Measurements from ENCODE around the gene IGDCC3. TPM values are rescaled to one million over a fixed set of nuclear protein-coding genes. Genes with fewer than 3 reads are reported as not detected.

The IGDCC3 gene
- total and polyA plus RNA-seq, 2 of the 8 experiments (the other 6 are each of a cell fraction or from before 2014, with no cell fraction given), result 26.8 to 45.7 TPM

DNA sequence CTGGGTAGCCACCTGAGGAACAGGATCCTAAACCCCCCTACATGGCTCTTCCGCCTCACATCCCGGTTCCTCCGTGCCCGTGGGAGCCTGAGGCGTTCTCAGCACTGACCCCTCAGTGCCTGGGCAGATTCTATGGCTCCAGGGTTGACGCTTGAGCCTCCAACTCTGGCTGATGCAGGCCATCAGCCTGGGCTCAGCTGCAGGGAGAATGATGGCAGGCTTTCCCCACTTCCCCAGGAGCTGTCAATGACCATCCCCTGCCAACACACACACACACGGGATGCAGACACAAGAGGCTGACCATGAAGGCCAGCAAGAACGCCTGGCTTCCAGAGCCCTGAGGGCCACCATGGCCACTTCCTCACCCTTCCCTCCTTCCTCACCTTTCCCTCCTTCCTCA lies 15.8 kb upstream of the IGDCC3 start (continued):
- TF ChIP-seq, protein P1, sequence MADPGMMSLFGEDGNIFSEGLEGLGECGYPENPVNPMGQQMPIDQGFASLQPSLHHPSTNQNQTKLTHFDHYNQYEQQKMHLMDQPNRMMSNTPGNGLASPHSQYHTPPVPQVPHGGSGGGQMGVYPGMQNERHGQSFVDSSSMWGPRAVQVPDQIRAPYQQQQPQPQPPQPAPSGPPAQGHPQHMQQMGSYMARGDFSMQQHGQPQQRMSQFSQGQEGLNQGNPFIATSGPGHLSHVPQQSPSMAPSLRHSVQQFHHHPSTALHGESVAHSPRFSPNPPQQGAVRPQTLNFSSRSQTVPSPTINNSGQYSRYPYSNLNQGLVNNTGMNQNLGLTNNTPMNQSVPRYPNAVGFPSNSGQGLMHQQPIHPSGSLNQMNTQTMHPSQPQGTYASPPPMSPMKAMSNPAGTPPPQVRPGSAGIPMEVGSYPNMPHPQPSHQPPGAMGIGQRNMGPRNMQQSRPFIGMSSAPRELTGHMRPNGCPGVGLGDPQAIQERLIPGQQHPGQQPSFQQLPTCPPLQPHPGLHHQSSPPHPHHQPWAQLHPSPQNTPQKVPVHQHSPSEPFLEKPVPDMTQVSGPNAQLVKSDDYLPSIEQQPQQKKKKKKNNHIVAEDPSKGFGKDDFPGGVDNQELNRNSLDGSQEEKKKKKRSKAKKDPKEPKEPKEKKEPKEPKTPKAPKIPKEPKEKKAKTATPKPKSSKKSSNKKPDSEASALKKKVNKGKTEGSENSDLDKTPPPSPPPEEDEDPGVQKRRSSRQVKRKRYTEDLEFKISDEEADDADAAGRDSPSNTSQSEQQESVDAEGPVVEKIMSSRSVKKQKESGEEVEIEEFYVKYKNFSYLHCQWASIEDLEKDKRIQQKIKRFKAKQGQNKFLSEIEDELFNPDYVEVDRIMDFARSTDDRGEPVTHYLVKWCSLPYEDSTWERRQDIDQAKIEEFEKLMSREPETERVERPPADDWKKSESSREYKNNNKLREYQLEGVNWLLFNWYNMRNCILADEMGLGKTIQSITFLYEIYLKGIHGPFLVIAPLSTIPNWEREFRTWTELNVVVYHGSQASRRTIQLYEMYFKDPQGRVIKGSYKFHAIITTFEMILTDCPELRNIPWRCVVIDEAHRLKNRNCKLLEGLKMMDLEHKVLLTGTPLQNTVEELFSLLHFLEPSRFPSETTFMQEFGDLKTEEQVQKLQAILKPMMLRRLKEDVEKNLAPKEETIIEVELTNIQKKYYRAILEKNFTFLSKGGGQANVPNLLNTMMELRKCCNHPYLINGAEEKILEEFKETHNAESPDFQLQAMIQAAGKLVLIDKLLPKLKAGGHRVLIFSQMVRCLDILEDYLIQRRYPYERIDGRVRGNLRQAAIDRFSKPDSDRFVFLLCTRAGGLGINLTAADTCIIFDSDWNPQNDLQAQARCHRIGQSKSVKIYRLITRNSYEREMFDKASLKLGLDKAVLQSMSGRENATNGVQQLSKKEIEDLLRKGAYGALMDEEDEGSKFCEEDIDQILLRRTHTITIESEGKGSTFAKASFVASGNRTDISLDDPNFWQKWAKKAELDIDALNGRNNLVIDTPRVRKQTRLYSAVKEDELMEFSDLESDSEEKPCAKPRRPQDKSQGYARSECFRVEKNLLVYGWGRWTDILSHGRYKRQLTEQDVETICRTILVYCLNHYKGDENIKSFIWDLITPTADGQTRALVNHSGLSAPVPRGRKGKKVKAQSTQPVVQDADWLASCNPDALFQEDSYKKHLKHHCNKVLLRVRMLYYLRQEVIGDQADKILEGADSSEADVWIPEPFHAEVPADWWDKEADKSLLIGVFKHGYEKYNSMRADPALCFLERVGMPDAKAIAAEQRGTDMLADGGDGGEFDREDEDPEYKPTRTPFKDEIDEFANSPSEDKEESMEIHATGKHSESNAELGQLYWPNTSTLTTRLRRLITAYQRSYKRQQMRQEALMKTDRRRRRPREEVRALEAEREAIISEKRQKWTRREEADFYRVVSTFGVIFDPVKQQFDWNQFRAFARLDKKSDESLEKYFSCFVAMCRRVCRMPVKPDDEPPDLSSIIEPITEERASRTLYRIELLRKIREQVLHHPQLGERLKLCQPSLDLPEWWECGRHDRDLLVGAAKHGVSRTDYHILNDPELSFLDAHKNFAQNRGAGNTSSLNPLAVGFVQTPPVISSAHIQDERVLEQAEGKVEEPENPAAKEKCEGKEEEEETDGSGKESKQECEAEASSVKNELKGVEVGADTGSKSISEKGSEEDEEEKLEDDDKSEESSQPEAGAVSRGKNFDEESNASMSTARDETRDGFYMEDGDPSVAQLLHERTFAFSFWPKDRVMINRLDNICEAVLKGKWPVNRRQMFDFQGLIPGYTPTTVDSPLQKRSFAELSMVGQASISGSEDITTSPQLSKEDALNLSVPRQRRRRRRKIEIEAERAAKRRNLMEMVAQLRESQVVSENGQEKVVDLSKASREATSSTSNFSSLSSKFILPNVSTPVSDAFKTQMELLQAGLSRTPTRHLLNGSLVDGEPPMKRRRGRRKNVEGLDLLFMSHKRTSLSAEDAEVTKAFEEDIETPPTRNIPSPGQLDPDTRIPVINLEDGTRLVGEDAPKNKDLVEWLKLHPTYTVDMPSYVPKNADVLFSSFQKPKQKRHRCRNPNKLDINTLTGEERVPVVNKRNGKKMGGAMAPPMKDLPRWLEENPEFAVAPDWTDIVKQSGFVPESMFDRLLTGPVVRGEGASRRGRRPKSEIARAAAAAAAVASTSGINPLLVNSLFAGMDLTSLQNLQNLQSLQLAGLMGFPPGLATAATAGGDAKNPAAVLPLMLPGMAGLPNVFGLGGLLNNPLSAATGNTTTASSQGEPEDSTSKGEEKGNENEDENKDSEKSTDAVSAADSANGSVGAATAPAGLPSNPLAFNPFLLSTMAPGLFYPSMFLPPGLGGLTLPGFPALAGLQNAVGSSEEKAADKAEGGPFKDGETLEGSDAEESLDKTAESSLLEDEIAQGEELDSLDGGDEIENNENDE (IDR thresholded peaks at IDR 0.05; ENCODE audit: insufficient replicate concordance, low read length), result no peak
- TF ChIP-seq HDAC2 (IDR thresholded peaks at IDR 0.05; ENCODE audit: borderline replicate concordance in 1 of 2, low read depth in 2 of 2, low read length in 2 of 2), result no peak
- TF ChIP-seq BACH1 (IDR thresholded peaks at IDR 0.05; ENCODE audit: low read length), result no peak
- no peak for TF ChIP-seq FOSL1 (IDR thresholded peaks at IDR 0.05; ENCODE audit: insufficient read depth, low read depth, low read length)
- no peak for TF ChIP-seq ASH2L (IDR thresholded peaks at IDR 0.05; ENCODE audit: low read length)
- no peak for TF ChIP-seq SP2 (IDR thresholded peaks at IDR 0.05; ENCODE audit: low read length)
- no peak for TF ChIP-seq GTF2F1 (IDR thresholded peaks at IDR 0.05; ENCODE audit: borderline replicate concordance, low read depth, low read length)
- no peak for TF ChIP-seq SIRT6 (IDR thresholded peaks at IDR 0.05; ENCODE audit: low read length)
- no peak for TF ChIP-seq RAD21 (IDR thresholded peaks at IDR 0.05 in 1 of 2, conservative IDR thresholded peaks at IDR 0.05 in 1 of 2; ENCODE audit: low read depth in 2 of 2, low read length in 2 of 2)
- TF ChIP-seq CBX5 (IDR thresholded peaks at IDR 0.05; ENCODE audit: low read depth, low read length), result no peak
- TF ChIP-seq POLR2AphosphoS5 (IDR thresholded peaks at IDR 0.05; ENCODE audit: low read depth, low read length), result no peak
- TF ChIP-seq RFX5 (IDR thresholded peaks at IDR 0.05; ENCODE audit: borderline replicate concordance, low read depth, low read length), result no peak

Measured in H1 (cell line).